ENCODE measurements around the gene ZNF490. TPM values are rescaled to one million over a fixed set of nuclear protein-coding genes. Genes with fewer than 3 reads are reported as not detected.
A peak's percentile ranks its signal among the peaks of the same experiment; 100 is the strongest.
"Not testable (repeated sequence)": the region's sequence is repeated elsewhere in the genome, so short reads cannot be mapped to it uniquely, and the experiment has no call there.

The ZNF490 gene
- total RNA-seq, 1 donor from 2014 or later = 12.2 TPM

DNA sequence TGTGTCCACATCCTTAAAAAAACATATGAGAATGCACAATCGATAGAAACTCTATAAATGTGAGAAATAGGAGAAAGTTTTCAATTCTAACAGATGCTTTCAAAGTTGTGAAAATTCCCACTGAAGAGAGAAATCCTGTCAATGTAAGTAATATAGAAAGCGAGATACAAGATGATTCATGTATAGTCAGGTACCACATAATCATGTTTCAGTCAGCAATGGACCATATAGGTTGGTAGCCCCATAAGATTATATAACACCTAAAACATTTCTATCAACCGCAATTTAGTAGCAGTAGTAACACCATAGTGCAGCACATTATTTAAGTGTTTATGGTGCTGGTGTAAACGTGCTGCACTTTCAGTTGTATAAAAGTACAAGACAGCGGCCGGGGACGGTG, 18.6 kb upstream of the ZNF490 start:
- no peak for ATAC-seq
- intact Hi-C loops (cut with DNase I) = no loop called here

DNA sequence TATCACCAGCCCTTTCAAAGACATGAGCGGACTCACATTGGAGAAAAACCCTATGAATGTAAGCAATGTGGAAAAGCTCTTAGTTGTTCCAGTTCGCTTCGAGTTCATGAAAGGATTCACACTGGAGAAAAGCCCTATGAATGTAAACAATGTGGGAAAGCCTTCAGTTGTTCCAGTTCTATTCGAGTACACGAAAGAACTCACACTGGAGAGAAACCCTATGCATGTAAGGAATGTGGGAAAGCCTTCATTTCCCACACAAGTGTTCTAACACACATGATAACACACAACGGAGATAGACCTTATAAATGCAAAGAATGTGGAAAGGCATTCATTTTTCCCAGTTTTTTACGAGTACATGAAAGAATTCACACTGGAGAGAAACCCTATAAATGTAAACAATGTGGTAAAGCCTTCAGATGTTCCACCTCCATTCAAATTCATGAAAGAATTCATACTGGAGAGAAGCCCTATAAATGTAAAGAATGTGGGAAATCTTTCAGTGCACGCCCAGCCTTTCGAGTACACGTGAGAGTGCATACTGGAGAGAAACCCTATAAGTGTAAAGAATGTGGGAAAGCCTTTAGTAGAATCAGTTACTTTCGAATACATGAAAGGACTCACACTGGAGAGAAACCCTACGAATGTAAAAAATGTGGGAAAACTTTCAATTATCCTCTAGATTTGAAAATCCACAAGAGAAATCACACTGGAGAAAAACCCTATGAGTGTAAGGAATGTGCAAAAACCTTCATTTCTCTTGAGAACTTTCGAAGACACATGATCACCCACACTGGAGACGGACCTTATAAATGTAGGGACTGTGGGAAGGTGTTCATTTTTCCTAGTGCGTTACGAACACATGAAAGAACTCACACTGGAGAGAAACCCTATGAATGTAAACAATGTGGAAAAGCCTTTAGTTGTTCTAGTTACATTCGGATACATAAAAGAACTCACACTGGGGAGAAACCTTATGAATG, 17.7 kb upstream of the ZNF490 start:
- no peaks in the 10 kb centered on the region for H3K4me1 ChIP-seq
- peaks cover 11% of the 10 kb centered on the region for H3K9me3 ChIP-seq
- TF ChIP-seq, protein P1, sequence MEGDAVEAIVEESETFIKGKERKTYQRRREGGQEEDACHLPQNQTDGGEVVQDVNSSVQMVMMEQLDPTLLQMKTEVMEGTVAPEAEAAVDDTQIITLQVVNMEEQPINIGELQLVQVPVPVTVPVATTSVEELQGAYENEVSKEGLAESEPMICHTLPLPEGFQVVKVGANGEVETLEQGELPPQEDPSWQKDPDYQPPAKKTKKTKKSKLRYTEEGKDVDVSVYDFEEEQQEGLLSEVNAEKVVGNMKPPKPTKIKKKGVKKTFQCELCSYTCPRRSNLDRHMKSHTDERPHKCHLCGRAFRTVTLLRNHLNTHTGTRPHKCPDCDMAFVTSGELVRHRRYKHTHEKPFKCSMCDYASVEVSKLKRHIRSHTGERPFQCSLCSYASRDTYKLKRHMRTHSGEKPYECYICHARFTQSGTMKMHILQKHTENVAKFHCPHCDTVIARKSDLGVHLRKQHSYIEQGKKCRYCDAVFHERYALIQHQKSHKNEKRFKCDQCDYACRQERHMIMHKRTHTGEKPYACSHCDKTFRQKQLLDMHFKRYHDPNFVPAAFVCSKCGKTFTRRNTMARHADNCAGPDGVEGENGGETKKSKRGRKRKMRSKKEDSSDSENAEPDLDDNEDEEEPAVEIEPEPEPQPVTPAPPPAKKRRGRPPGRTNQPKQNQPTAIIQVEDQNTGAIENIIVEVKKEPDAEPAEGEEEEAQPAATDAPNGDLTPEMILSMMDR (IDR thresholded peaks at IDR 0.05) = no peak
- ATAC-seq = no peak
- DNase-seq = no peak
- H3K27ac ChIP-seq = no peak overlapping the region
- intact Hi-C loops (cut with DNase I) = no loop called here
- no peak overlapping the region for H3K4me3 ChIP-seq
- peaks cover 64% of the 10 kb centered on the region for H3K36me3 ChIP-seq
- H3K27me3 ChIP-seq = no peaks in the 10 kb centered on the region

More for the DNA sequence above, 18.6 kb upstream of the ZNF490 start:
- no peak for DNase-seq
- H3K9me3 ChIP-seq = peaks cover 11% of the 10 kb centered on the region
- H3K4me3 ChIP-seq = no peak overlapping the region
- TF ChIP-seq, protein P1 (IDR thresholded peaks at IDR 0.05) = no peak
- H3K4me1 ChIP-seq = no peaks in the 10 kb centered on the region
- peaks cover 57% of the 10 kb centered on the region for H3K36me3 ChIP-seq
- H3K27ac ChIP-seq = no peak overlapping the region
- H3K27me3 ChIP-seq = no peaks in the 10 kb centered on the region

DNA sequence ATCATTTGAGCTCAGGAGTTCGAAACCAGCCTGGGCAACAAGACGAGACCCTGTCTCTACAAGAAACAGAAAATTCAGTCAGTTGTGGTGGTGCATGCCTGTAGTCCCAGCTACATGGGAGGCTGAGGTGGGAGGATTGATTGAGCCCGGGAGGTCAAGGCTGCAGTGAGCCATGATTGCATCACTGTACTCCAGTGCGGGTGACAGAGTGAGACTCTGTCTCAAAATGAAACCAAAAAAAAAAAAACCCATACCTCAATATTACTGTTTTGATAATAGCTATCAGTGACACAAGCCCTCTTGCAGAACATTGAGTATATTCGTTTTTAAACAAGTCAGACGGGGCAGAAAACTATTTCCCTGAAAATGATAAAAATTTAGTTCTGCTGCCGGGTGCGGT, 16.3 kb upstream of the ZNF490 start:
- no peaks in the 10 kb centered on the region for H3K27me3 ChIP-seq
- no peak overlapping the region for H3K4me3 ChIP-seq
- DNase-seq (peak; percentile 5), ATAC-seq (no peak)
- no peaks in the 10 kb centered on the region for H3K4me1 ChIP-seq
- intact Hi-C loops (cut with DNase I) = no loop called here
- peaks cover 64% of the 10 kb centered on the region for H3K36me3 ChIP-seq
- no peak overlapping the region for H3K27ac ChIP-seq
- TF ChIP-seq, protein P1 (IDR thresholded peaks at IDR 0.05) = no peak
- peaks cover 11% of the 10 kb centered on the region for H3K9me3 ChIP-seq

DNA sequence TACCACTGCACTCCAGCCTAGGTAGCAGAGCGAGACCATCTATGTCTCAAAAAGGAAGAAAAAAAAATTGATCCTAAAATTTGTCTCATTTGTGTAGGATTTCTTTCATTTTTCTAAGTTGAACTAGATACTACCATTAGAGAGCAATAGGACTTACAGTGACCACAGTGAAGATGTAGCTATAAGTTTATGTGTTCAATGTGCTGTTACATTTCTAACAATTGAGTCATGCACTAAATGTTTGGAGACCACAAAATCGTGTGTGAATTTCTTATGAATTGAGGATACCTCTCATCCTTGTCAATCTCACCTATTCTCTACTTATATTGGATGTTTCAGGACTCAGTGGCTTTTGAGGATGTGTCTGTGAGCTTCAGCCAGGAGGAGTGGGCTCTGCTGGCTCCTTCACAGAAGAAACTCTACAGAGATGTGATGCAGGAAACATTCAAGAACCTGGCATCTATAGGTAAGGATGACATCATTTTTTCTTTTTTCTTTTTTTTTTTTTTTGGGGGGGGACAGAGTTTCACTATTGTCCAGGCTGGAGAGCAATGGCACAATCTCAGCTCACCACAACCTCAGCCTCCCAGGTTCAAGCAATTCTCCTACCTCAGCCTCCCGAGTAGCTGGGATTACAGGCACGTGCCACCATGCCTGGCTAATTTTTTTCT, 12.9 kb upstream of the ZNF490 start:
- Histone ChIP-seq H3K4me3 (no peak overlapping the region), H3K9me3 (peaks cover 7% of the 10 kb centered on the region), H3K27ac (no peak overlapping the region), H3K4me1 (no peaks in the 10 kb centered on the region), H3K36me3 (peaks cover 63% of the 10 kb centered on the region), H3K27me3 (no peaks in the 10 kb centered on the region)
- TF ChIP-seq, protein P1 (IDR thresholded peaks at IDR 0.05) = no peak
- intact Hi-C loops (cut with DNase I) = no loop called here
- DNase-seq = no peak
- no peak for ATAC-seq

DNA sequence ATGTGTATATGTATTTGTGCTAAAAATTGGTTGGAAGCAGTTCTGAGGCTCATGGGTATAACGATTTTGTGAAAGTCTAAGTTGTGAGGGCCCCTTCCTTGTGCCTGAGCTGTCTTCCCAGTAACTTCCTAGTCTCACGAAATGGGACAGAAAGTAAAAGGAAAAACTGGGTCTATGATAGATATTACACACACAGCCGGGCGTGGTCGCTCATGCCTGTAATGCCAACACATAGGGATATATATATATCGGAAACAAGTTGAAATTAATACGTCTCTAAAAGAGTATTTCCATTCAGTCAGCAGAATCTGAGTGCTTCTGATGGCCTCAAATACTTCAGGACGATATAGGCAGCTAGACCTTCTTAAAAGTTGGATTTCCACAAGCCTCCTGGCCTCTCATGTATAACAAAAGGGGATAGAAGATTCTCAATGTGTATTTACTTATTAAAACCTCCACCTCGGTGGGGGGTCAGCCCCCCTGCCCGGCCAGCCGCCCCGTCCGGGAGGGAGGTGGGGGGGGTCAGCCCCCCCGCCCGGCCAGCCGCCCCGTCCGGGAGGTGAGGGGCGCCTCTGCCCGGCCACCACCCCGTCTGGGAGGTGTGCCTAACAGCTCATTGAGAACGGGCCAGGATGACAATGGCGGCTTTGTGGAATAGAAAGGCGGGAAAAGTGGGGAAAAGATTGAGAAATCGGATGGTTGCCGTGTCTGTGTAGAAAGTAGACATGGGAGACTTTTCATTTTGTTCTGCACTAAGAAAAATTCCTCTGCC, 10.8 kb upstream of the ZNF490 start:
- H3K9me3 ChIP-seq; H3K4me1 ChIP-seq; ATAC-seq; H3K27me3 ChIP-seq; intact Hi-C loops (cut with DNase I); H3K27ac ChIP-seq; H3K4me3 ChIP-seq: not testable (repeated sequence)
- peaks cover 43% of the 10 kb centered on the region for H3K36me3 ChIP-seq
- DNase-seq = peak; percentile 10
